HepG2 (cell line): ENCODE measurements around the gene GOSR1.

Experiments used
- CTCF ChIP-seq: sonication (generic); formaldehyde crosslinking; IDR thresholded peaks from 2 replicates; pipeline ENCODE4 v1.5.0; 2020; ENCODE audit warnings: mild to moderate bottlenecking, missing genetic modification reagents, moderate library complexity
- E2F1 ChIP-seq: sonication (generic); formaldehyde crosslinking; IDR thresholded peaks from 2 replicates; pipeline ENCODE4 v1.5.0; 2020; ENCODE audit warnings: missing genetic modification reagents
- RFXANK ChIP-seq: IDR thresholded peaks from 2 replicates; pipeline ENCODE4 v1.6.1; 2016
- SMC3 ChIP-seq: IDR thresholded peaks from 2 replicates; pipeline ENCODE4 v1.6.1; 2011; ENCODE audit warnings: low read length, improper control_type of control experiment
- ZNF550 ChIP-seq: sonication (generic); formaldehyde crosslinking; IDR thresholded peaks from 2 replicates; pipeline ENCODE4 v1.4.0; 2020; ENCODE audit warnings: mild to moderate bottlenecking, missing genetic modification reagents, borderline replicate concordance
- ZNF720 ChIP-seq: sonication (generic); formaldehyde crosslinking; IDR thresholded peaks from 2 replicates; pipeline ENCODE4 v1.4.0; 2020; ENCODE audit warnings: missing genetic modification reagents

GRCh38 chr17:30549864-30550511 lies 72.8 kb downstream of the GOSR1 start:
- TF ChIP-seq ZNF550, result no peak
- TF ChIP-seq RFXANK (CRISPR knock-in tag), result no peak
- no peak for TF ChIP-seq CTCF (CRISPR knock-in tag)
- no peak for TF ChIP-seq SMC3
- TF ChIP-seq ZNF720, result no peak
- no peak for TF ChIP-seq E2F1
